Subcutaneous adipose tissue (tissue), 4 donors: Measurements from ENCODE around the gene MEPCE. TPM values are rescaled to one million over a fixed set of nuclear protein-coding genes. Genes with fewer than 3 reads are reported as not detected.

Experiments used
- CTCF ChIP-seq: fragments of 450-650 bp; IDR thresholded peaks from one replicate; pipeline ENCODE4 v1.5.1; 2016; ENCODE audit warnings: low read depth, mild to moderate bottlenecking, control low read depth, antibody characterized with exemption, moderate library complexity
- total RNA-seq, 4 donors: library from RNA; depleted of rRNA; stranded (reverse); fragments of >200 nt; gene quantifications; one replicate each; pipeline ENCODE4 v1.1.0, GENCODE V29; 2016

MEPCE gene
- total RNA-seq, 4 donors from 2014 or later = 21.2 to 28.6 (median 22.3) TPM

GRCh38 chr7:100413889-100414288 is 15.7 kb upstream of the MEPCE start:
- no peak for TF ChIP-seq CTCF

- TF ChIP-seq CTCF = no peak
These were observed 14.2 kb upstream of the MEPCE start for GRCh38 chr7:100415448-100415847.

- TF ChIP-seq CTCF = no peak
These were observed 10.5 kb upstream of the MEPCE start for GRCh38 chr7:100418930-100419659.

- no peak for TF ChIP-seq CTCF
These were observed 9.9 kb upstream of the MEPCE start for GRCh38 chr7:100419660-100420226.

GRCh38 chr7:100423315-100423714 is 6.3 kb upstream of the MEPCE start:
- TF ChIP-seq CTCF = no peak

GRCh38 chr7:100425347-100425746 is 4.3 kb upstream of the MEPCE start:
- no peak for TF ChIP-seq CTCF

- no peak for TF ChIP-seq CTCF
These were observed 3.1 kb upstream of the MEPCE start for GRCh38 chr7:100426516-100426915.
